GM12878 (cell line): ENCODE measurements around the gene ANKRD53. TPM values are rescaled to one million over a fixed set of nuclear protein-coding genes. Genes with fewer than 3 reads are reported as not detected.

Experiments used
- ATAC-seq: fragments of 200-7000 bp; cut with Tn5 transposase; 3 replicates; pipeline ENCODE4 v1.9.1; 2020; ENCODE audit warnings: mild to moderate bottlenecking, moderate library complexity
- BruUV-seq: library from RNA; stranded (reverse); fragments of 400-500 nt; replicated peaks from 2 replicates; lab custom pipeline; 2021; lab: Mats Ljungman, UMichigan
- CTCF ChIA-PET: fragments of 300-600 bp; sonication (Branson Sonifier 250); formaldehyde crosslinking; extraction: SDS; loops from one replicate; lab custom pipeline; 2021; ENCODE audit warnings: inconsistent platforms; lab: Yijun Ruan, JAX
- POLR2A ChIA-PET: fragments of 350-600 bp; formaldehyde crosslinking; extraction: SDS; loops from one replicate; lab custom pipeline; 2021; ENCODE audit warnings: inconsistent platforms; lab: Charles Lee
- RAD21 ChIA-PET: fragments of 300-600 bp; sonication (Branson Sonifier 250); formaldehyde crosslinking; loops from one replicate; lab custom pipeline; 2023; ENCODE audit warnings: antibody characterized with exemption; ENCODE audit not compliant: unreplicated experiment; lab: Charles Lee
- SMC1A ChIA-PET: fragments of 300-600 bp; sonication (Branson Sonifier 250); formaldehyde crosslinking; loops from one replicate; lab custom pipeline; 2023; ENCODE audit not compliant: unreplicated experiment, uncharacterized antibody; lab: Charles Lee
- DNase-seq: peaks from one replicate; pipeline ENCODE4 v3.0.0-alpha.2; 2011; ENCODE audit warnings: low read depth, low spot score
- FAIRE-seq: peaks from 3 replicates; lab custom pipeline; 2011; peaks lifted over from hg19 to GRCh38; lab: Jason Lieb, UNC
- H2AFZ ChIP-seq: 2 replicates; pipeline ENCODE4 v1.6.0; 2011; ENCODE audit warnings: low read depth, low read length, control low read depth; ENCODE audit not compliant: control insufficient read depth
- H3K27ac ChIP-seq: 2 replicates; pipeline ENCODE4 v1.5.1; 2011; ENCODE audit warnings: control low read depth; ENCODE audit not compliant: control insufficient read depth, insufficient read depth
- H3K27me3 ChIP-seq, 2 experiments: replicated peaks in 1 of 2; 2 replicates each; pipeline versions ENCODE4 v1.6.0 to v1.6.1; 2011; ENCODE audit warnings: low read length in 1 of 2; ENCODE audit not compliant: control insufficient read depth in 2 of 2, insufficient read depth in 2 of 2
- H3K36me3 ChIP-seq, 2 experiments: 2 replicates each; pipeline ENCODE4 v1.5.1; 2011; ENCODE audit warnings: low read length in 1 of 2; ENCODE audit not compliant: control insufficient read depth in 2 of 2, insufficient read depth in 2 of 2
- H3K4me1 ChIP-seq: 2 replicates; pipeline ENCODE4 v1.6.1; 2011; ENCODE audit warnings: mild to moderate bottlenecking, low read length, moderate library complexity, mixed read lengths; ENCODE audit not compliant: control insufficient read depth, insufficient read depth
- H3K4me2 ChIP-seq: 2 replicates; pipeline ENCODE4 v1.6.0; 2011; ENCODE audit warnings: control low read depth; ENCODE audit not compliant: control insufficient read depth, insufficient read depth
- H3K4me3 ChIP-seq: fragments of 200-600 bp; sonication (generic); 2 replicates; pipeline ENCODE4 v1.5.1; 2016
- H3K79me2 ChIP-seq: 2 replicates; pipeline ENCODE4 v1.6.0; 2011; ENCODE audit warnings: low read length; ENCODE audit not compliant: control insufficient read depth, insufficient read depth
- H3K9ac ChIP-seq: 2 replicates; pipeline ENCODE4 v1.8.0; 2011; ENCODE audit warnings: low read length, control low read depth, mixed read lengths; ENCODE audit not compliant: control insufficient read depth, insufficient read depth
- H3K9me3 ChIP-seq: replicated peaks from 3 replicates; pipeline ENCODE4 v1.5.1; 2011; ENCODE audit warnings: mild to moderate bottlenecking, low read length; ENCODE audit not compliant: control insufficient read depth, insufficient read depth
- H4K20me1 ChIP-seq: 2 replicates; pipeline ENCODE4 v1.6.0; 2011; ENCODE audit not compliant: control insufficient read depth, insufficient read depth
- BACH1 ChIP-seq: fragments of 450-650 bp; IDR thresholded peaks from 2 replicates; pipeline ENCODE4 v1.6.1; 2017; ENCODE audit warnings: mild to moderate bottlenecking, borderline replicate concordance
- CREB1 ChIP-seq: IDR thresholded peaks from 2 replicates; pipeline ENCODE4 v1.6.1; 2012; ENCODE audit warnings: low read depth, mild to moderate bottlenecking, inconsistent platforms
- KDM1A ChIP-seq: fragments of 200-600 bp; sonication (generic); IDR thresholded peaks from 2 replicates; pipeline ENCODE4 v1.6.1; 2016; ENCODE audit warnings: borderline replicate concordance
- MEF2A ChIP-seq: IDR thresholded peaks from 2 replicates; pipeline ENCODE4 v1.6.1; 2011; ENCODE audit warnings: low read depth, mild to moderate bottlenecking, low read length, moderate library complexity; ENCODE audit not compliant: insufficient read depth
- MYB ChIP-seq: fragments of 150-350 bp; IDR thresholded peaks from 2 replicates; pipeline ENCODE4 v1.6.1; 2014; ENCODE audit warnings: mild to moderate bottlenecking, low read depth, low read length, borderline replicate concordance
- PAX5 ChIP-seq: IDR thresholded peaks from 2 replicates; pipeline ENCODE4 v1.6.1; 2011; ENCODE audit warnings: low read depth, low read length, borderline replicate concordance
- SMARCA5 ChIP-seq: fragments of 450-650 bp; IDR thresholded peaks from 2 replicates; pipeline ENCODE4 v1.6.1; 2017; ENCODE audit warnings: mild to moderate bottlenecking
- SMC3 ChIP-seq: IDR thresholded peaks from 2 replicates; pipeline ENCODE4 v1.6.1; 2011; ENCODE audit warnings: low read length, improper control_type of control experiment, borderline replicate concordance
- TCF12 ChIP-seq: IDR thresholded peaks from 2 replicates; pipeline ENCODE4 v1.6.1; 2011; ENCODE audit warnings: low read depth, mild to moderate bottlenecking, low read length
- ZBED1 ChIP-seq: IDR thresholded peaks from 2 replicates; pipeline ENCODE4 v1.6.1; 2016; ENCODE audit warnings: borderline replicate concordance
- ZNF384 ChIP-seq: IDR thresholded peaks from 2 replicates; pipeline ENCODE4 v1.6.1; 2012; ENCODE audit warnings: low read depth, mild to moderate bottlenecking, low read length, improper control_type of control experiment, borderline replicate concordance
- WGBS: methylation state at CpG from one replicate; pipeline ENCODE4 v1.1.6; 2016; ENCODE audit warnings: low lambda C conversion rate; ENCODE audit not compliant: insufficient replicate concordance, insufficient coverage; ENCODE audit errors: missing lambda C conversion rate; 5-methylcytosine and 5-hydroxymethylcytosine counted together
- in situ Hi-C: fragments of 300-500 bp; cut with MboI; formaldehyde crosslinking; loops from 9 replicates; pipeline ENCODE4 v1.14.3; 2018; ENCODE audit warnings: mixed read lengths
- intact Hi-C: fragments of 100-400 bp; cut with micrococcal nuclease; formaldehyde crosslinking; loops from one replicate; pipeline ENCODE4 v1.14.2; 2022; ENCODE audit not compliant: unreplicated experiment
- polyA plus RNA-seq, 11 experiments: library from polyadenylated mRNA; depleted of rRNA in 4 of 11; unstranded in 6 of 11; stranded (reverse) in 5 of 11; fragments of >200 nt; fragmentation: Nextera tagmentation in 4 of 11; fragmentation: Illumina TruSeq in 1 of 11; extraction: Ambion mirVana in 4 of 11; extraction: Trizol in 1 of 11; gene quantifications; 1 replicate in 1 of 11; 2 replicates in 10 of 11; pipeline versions ENCODE4 v1.2.1 to v1.2.3, GENCODE V29; 2011 to 2016; ENCODE audit warnings: inconsistent platforms in 2 of 11, missing spikeins in 2 of 11, low read depth in 1 of 11
- total RNA-seq, 4 experiments: library from RNA; depleted of rRNA in 3 of 4; stranded (reverse); fragments of >200 nt in 3 of 4; fragmentation: Illumina TruSeq in 1 of 4; extraction: Trizol in 1 of 4; gene quantifications; 2 replicates each; pipeline versions ENCODE4 v1.2.1 to v1.2.3, GENCODE V29; 2013 to 2021
- TF ChIP-seq, protein P1 (sequence below): fragments of 150-350 bp; IDR thresholded peaks from 2 replicates; pipeline ENCODE4 v1.6.1; 2014; ENCODE audit warnings: mild to moderate bottlenecking, low read depth, low read length

Gene ANKRD53
- total and polyA plus RNA-seq, 10 of the 15 experiments (the other 5 are each of a cell fraction or from before 2014, with no cell fraction given): 0.04 TPM; not detected in 8

DNA sequence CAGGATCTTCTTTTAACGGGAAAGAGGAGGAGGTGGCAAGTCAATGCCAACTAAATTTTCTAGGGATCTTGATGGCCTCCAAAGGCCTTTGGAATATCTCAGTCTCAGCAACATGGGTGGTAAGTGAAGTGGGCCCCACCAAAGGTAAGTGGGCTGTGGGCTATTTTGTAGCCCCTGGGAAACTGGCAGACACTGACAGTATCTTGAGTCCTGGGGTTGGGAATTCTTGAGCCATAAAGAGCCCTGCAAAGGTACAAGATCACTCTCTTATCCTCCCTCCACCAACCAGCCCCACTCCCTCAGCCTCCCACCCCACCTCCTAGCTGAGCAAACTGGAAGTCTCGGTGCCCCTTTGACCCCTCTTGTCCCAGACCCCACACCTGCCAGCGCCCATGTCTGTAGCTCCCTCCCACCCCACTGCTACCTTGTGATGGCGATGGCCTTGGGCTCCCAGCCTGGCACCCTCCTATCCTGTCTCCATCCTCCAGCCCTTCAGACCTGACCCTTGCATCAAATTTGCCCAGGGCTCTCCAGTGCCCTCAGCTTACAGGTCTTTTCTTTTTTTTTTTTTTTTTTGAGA, 34.2 kb upstream of the ANKRD53 start:
- Histone ChIP-seq H3K27ac (no peak overlapping the region), H3K79me2 (no peaks in the 10 kb centered on the region), H3K9ac (no peak overlapping the region), H3K36me3 (no peaks in the 10 kb centered on the region), H3K4me1 (no peaks in the 10 kb centered on the region; the same call in 1 of the 2 replicates), H3K4me2 (no peak overlapping the region), H3K27me3 (peaks cover 0 to 1% of the 10 kb centered on the region in 2 experiments; a peak in 2 of 4 replicates), H3K4me3 (no peak overlapping the region), H3K9me3 (no peaks in the 10 kb centered on the region), H2AFZ (no peak overlapping the region), H4K20me1 (no peaks in the 10 kb centered on the region)
- intact Hi-C loops: loop anchor here (10.0 kb wide), 1 partner anchor 639 kb away; the partner anchor contains the start of gene FAM136A
- WGBS: 47% methylated on average over 4 of the region's 4 CpGs
- in situ Hi-C loops: loop anchor here (10.0 kb wide), 1 partner anchor 639 kb away; the partner anchor contains the start of gene FAM136A
- SMC1A ChIA-PET: no interaction called here
- POLR2A ChIA-PET: no interaction called here
- RAD21 ChIA-PET: no interaction called here
- FAIRE-seq: no peak
- ATAC-seq: no peak
- TF ChIP-seq SMARCA5 (no peak), MEF2A (no peak), CREB1 (no peak), BACH1 (no peak), PAX5 (no peak), MYB (no peak), TCF12 (no peak), KDM1A (no peak), ZNF384 (no peak), SMC3 (no peak), ZBED1 (no peak)
- TF ChIP-seq, protein P1, sequence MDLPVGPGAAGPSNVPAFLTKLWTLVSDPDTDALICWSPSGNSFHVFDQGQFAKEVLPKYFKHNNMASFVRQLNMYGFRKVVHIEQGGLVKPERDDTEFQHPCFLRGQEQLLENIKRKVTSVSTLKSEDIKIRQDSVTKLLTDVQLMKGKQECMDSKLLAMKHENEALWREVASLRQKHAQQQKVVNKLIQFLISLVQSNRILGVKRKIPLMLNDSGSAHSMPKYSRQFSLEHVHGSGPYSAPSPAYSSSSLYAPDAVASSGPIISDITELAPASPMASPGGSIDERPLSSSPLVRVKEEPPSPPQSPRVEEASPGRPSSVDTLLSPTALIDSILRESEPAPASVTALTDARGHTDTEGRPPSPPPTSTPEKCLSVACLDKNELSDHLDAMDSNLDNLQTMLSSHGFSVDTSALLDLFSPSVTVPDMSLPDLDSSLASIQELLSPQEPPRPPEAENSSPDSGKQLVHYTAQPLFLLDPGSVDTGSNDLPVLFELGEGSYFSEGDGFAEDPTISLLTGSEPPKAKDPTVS: no peak
- BruUV-seq: no TSS peak
- CTCF ChIA-PET: interaction anchor here (1.2 to 5.3 kb wide), 2 partner anchors 23 to 73 kb away, joined by 4 to 94 read pairs; no protein-coding TSS in a partner anchor
- DNase-seq: no peak
